HG03095 (cell line): Measurements from ENCODE around the gene CPT1C.
A peak's percentile ranks its signal among the peaks of the same experiment; 100 is the strongest.

ENCODE experiments used
- ATAC-seq: cut with Tn5 transposase; IDR thresholded peaks from one replicate; pipeline ENCODE4 v1.9.1; 2021; ENCODE audit warnings: moderate library complexity; ENCODE audit not compliant: unreplicated experiment

The CPT1C gene

GRCh38 chr19:49690656-49691242, at the start of gene CPT1C:
Gene CPT1C (plus strand): TSS chr19:49691116. CDS start chr19:49692253, 1,137 bp downstream.
- ATAC-seq, result no peak

- peak; percentile 42 for ATAC-seq
Measured at GRCh38 chr19:49641688-49642491, 49.0 kb upstream of the CPT1C start, which contains the start of gene SCAF1. Gene SCAF1 (plus strand): TSS chr19:49642209. CDS start chr19:49645027, 2,818 bp downstream.

DNA sequence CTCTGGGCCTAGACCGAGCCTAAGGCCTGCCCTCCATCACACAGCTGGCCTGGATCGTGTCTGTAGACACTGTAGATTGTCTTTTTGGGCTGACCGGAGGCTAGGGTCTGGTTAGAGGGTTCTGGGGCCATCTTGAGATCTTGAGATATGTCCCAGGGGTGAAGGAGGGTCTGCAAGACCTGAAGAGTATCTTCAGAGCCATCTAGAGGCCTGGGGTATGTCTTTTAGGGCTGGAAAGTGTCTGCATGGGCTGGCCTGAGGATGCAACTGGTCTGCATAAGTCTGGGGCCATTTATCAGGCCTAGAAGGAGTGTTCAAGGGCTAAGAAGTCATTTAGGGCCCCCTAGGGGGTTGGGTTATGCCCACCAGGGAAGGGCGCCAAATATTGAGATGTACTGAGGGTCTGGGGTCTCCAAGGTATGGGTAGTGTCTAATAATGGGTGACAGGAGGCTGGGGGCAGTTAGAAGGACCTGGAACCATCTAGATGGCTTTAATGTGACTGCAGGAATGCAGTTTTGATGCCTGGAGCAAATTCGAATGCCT, 48.4 kb upstream of the CPT1C start:
- no peak for ATAC-seq

- ATAC-seq, result no peak
Measured at GRCh38 chr19:49643466-49643865, 47.5 kb upstream of the CPT1C start.

DNA sequence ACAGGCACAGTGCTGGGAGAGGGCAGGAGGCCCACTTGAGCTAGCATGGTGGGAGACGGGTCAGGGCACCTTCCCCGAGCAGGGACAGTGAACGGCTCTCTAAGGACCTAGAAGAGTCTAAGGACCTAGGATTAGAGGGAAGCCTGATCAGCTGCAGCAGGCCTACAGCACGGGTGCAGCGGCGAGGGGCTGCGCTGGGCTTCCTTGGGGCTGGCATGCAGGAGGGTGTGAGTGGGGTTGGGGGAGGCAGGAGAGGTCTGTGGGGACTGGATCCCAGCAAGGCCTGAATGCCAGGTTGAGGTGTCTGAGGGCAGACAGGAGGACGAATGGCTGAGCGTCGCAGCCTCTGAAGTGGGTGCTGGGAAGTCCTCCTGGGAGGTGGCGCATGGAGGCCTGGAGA, 45.3 kb upstream of the CPT1C start:
- ATAC-seq, result no peak

DNA sequence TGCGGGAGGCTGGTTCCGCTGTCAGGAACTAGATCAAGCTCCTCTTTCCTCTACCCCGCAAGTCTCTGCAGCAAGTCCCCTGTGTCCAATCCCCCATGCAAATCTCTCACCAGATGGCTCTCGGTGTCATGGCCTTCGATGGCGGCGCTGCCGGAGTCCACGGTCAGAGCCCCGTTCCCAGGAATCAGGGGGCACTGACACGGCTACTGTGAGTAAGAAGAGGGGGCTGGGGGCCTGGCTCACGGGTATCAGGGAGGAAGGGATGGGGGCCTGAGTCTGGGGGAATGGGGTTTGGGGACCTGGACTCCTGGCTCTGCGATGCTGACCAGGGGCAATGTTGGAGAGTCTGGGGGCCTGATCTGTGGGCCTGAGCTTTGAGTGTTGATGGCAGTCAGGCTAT, 44.9 kb upstream of the CPT1C start:
- ATAC-seq, result no peak

DNA sequence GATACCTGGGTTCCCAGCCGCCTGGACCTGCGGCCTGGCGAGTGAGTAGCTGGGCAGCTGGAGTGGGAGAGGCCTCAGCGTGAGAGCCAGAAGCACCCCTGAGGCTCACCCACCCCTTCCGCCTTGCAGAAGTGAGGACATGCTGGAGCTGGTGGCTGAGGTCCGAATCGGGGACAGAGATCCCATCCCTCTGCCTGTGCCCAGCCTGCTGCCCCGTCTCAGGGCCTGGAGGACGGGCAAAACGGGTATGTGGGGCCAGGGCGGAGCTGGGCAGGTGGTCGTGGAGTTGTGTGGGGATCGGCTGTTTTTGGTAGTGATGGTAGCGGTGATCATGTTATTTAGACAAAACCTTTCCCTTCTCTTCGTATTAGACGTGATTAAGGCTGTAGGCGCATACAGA, 44.3 kb upstream of the CPT1C start:
- ATAC-seq, result no peak

GRCh38 chr19:49651029-49651819, 39.7 kb upstream of the CPT1C start:
- ATAC-seq, result no peak

GRCh38 chr19:49651820-49652550, 38.9 kb upstream of the CPT1C start:
- no peak for ATAC-seq

DNA sequence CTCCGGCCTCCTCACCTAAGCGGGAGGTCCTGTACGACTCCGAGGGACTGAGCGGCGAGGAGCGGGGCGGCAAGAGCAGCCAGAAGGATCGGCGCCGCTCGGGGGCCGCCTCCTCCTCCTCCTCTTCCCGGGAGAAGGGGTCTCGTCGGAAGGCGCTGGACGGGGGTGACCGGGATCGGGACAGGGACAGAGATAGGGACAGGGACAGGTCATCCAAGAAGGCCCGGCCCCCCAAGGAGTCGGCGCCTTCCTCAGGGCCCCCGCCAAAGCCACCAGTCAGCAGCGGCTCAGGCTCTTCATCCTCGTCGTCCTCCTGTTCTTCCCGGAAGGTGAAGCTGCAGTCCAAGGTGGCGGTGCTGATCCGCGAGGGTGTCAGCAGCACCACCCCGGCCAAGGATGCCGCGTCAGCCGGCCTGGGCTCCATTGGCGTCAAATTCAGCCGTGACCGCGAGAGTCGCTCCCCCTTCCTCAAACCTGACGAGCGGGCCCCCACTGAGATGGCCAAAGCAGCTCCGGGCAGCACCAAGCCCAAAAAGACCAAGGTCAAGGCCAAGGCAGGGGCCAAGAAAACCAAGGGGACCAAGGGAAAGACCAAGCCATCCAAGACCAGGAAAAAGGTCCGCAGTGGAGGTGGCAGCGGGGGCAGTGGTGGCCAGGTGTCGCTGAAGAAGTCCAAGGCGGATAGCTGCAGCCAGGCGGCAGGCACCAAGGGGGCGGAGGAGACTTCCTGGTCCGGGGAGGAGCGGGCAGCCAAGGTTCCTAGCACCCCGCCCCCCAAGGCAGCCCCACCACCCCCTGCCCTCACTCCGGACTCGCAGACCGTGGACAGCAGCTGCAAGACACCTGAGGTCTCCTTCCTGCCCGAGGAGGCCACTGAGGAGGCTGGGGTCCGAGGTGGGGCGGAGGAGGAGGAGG, 38.1 kb upstream of the CPT1C start:
- ATAC-seq, result no peak

- no peak for ATAC-seq
Measured at GRCh38 chr19:49653466-49653806, 37.5 kb upstream of the CPT1C start.

DNA sequence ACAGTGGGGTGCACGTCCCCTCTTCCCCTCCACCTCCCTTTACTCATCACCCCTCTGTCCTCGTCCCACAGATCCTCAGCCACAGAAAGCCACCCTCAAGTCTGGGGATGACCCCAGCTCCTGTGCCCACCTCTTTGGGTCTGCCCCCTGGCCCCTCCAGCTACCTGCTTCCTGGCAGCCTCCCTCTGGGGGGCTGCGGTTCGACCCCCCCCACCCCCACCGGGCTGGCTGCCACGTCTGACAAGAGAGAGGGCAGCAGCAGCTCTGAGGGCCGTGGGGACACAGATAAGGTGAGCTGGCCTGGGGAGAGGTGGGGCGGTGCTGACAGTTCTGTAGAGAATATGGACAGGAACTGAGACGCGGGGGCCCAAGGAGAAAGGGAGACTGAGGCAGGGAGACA, 36.3 kb upstream of the CPT1C start:
- ATAC-seq, result no peak

- ATAC-seq, result no peak
Measured at GRCh38 chr19:49655570-49656455, 35.1 kb upstream of the CPT1C start.

GRCh38 chr19:49656456-49657109, 34.3 kb upstream of the CPT1C start:
- ATAC-seq, result no peak

DNA sequence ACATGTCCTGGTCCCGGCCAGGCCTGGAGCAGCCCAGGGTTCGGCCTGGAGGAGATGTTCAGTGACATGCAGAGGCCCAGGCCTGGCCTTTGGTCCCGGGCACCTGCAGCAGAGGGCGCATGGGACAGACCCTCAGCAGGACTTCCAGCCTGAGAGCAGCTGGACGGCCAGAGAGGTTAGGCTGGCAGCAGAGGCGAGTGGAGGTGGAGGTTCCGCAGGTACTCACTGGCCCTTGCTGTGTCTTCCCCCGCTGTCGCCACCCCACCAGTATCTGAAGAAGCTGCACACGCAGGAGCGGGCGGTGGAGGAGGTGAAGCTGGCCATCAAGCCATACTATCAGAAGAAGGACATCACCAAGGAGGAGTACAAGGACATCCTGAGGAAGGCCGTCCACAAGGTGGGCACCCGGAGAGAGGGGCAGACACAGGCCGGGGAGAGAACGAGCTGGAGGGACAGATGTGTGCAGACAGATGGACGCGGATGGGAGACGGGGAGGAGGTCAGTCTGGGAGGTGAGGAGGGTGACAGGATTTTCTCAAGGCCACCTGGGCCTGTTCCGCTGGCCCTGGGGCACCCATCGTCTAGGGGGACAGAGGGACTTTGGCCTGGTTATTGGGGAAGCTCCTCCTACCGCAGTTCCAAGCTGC, 33.3 kb upstream of the CPT1C start:
- ATAC-seq, result no peak

DNA sequence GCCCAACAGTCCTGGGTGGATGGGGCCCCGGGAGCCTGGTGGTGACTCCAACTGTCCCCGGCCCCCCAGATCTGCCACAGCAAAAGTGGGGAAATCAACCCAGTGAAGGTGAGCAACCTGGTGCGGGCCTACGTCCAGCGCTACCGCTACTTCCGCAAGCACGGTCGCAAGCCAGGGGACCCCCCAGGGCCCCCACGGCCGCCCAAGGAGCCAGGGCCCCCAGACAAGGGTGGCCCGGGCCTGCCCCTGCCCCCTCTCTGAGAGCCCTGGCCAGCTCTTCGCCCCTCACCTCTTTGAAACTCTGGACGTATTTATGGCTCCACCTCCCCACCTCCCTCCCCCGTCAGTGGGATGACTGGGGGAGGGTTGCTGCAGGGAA, 32.8 kb upstream of the CPT1C start:
- ATAC-seq, result no peak

DNA sequence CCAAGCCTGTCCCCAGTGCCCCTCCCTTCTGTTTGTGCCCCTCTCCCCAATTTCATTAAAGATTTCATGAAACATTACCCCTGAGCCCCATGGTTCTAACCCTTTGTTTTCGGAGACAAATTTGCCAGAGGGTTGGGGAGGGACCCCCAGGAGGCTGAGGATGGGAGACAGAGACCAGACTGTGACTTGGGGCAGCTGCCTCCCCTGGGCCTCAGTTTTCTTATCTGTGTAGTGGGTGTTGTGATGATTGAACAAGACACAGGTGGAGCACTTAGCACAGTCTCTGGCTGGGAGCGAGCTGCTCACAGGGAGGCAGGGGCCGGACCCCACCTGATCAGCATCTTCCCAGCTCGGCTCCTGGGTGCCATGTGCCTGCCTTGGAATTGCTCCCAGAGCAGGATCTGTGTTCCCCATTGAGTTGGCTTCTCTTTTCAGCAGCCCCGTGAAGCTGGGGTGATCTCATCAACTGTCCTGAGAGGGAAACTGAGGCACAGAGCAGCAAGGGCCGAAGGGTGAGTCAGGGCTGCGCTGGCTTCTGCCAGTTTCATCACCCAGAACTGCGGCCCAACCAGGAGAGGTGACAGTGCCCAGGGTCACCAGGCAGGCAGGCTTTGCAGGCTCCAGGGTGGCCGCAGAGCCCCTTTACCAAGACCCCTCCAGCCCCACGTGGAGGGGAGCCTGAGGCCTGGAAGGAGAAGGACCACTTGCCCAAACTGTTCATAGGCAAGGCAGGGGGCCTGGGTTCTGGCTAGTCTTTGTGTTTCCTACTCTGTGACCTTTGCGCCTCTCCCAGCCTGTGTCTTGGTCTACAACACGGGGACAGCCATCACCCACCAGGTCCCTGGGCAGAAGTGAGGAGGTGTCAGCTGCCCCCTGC, 32.1 kb upstream of the CPT1C start:
- ATAC-seq, result no peak
